Pulmonary artery endothelial cell (primary cell): ENCODE measurements around the gene EVI5. TPM values are rescaled to one million over a fixed set of nuclear protein-coding genes. Genes with fewer than 3 reads are reported as not detected.

Experiments
- DNase-seq: peaks from one replicate; pipeline ENCODE4 v3.0.0-alpha.2; 2011; ENCODE audit warnings: low read depth, low spot score
- total RNA-seq: library from RNA; depleted of rRNA; stranded (reverse); fragments of >200 nt; gene quantifications from 2 replicates; pipeline ENCODE4 v1.2.3, GENCODE V29; 2014

EVI5 gene
- total RNA-seq, 1 donor from 2014 or later = 82.3 TPM

DNA sequence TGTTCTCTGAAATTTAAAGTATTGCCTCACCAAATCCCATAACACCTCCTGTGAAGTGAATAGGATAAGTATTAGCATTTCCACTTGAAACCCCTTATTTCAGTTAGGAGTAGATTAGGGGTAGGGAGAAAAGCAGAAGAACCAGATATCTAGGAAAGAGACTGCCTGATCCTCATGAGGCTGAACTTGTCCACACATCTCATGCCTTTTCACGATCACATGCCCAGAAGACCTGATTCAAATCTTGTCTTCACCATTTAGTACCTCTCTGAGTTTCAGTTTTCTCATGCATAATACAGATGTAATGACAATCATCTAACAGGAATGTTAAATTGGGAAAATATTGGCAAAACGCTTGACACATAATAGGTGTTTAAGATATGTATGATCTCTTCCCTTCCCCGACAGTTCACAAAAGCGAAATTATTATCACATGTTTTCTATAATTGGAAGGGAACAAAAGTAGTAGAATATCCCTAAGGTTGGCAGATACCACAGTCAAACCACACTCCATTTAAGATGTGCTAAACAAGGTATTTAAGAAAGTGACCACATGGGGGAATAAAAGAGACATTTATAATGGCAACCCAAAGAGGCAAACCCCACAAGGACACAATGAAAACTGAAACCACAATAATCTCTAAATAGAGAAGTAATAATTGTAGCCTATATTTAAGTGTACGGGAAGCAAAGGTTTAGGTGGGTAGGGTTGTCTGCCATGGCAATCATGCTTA, 323.4 kb downstream of the EVI5 start:
- no peak for DNase-seq

- DNase-seq = no peak
Measured at GRCh38 chr1:92459871-92460320, 325.0 kb downstream of the EVI5 start.

Other genes starting within 250 kb of the EVI5 start
- gene RPL5, start 46.9 kb upstream of the EVI5 start, total RNA-seq = 1,217 and 1,908 TPM in 2 replicates
- gene DIPK1A, start 176.4 kb upstream of the EVI5 start, total RNA-seq = 0.33 and 0.53 TPM in 2 replicates